ENCODE results near the gene KRTAP10-12. TPM values are rescaled to one million over a fixed set of nuclear protein-coding genes. Genes with fewer than 3 reads are reported as not detected.

KRTAP10-12 gene
- total and polyA plus RNA-seq, 2 of the 13 experiments (the other 11 are each of a cell fraction or from before 2014, with no cell fraction given), result not detected

- TF ChIP-seq ZFP1 (CRISPR knock-in tag; IDR thresholded peaks at IDR 0.05) (peak; percentile 24; the same call in 1 of the 2 replicates), SIX1 (CRISPR knock-in tag; IDR thresholded peaks at IDR 0.05; ENCODE audit: borderline replicate concordance) (no peak), ESRRA (CRISPR knock-in tag; IDR thresholded peaks at IDR 0.05; ENCODE audit: low read depth) (peak; percentile 99), GMEB2 (CRISPR knock-in tag; IDR thresholded peaks at IDR 0.05; ENCODE audit: low read depth) (no peak), JUND (CRISPR knock-in tag; IDR thresholded peaks at IDR 0.05) (peak; percentile 46; the same call in 1 of the 2 replicates), BATF2 (CRISPR knock-in tag; IDR thresholded peaks at IDR 0.05) (no peak), CSRNP2 (CRISPR knock-in tag; conservative IDR thresholded peaks at IDR 0.05; ENCODE audit: low read depth) (no peak), ZNF839 (CRISPR knock-in tag; IDR thresholded peaks at IDR 0.05; ENCODE audit: borderline replicate concordance) (no peak), HBP1 (CRISPR knock-in tag; IDR thresholded peaks at IDR 0.05; ENCODE audit: low read depth) (no peak), ZNF572 (CRISPR knock-in tag; IDR thresholded peaks at IDR 0.05) (no peak), POLR2AphosphoS2 (IDR thresholded peaks at IDR 0.05; ENCODE audit: low read depth, low read length) (no peak), REL (CRISPR knock-in tag; conservative IDR thresholded peaks at IDR 0.05) (no peak), ARID2 (CRISPR knock-in tag; IDR thresholded peaks at IDR 0.05; ENCODE audit: borderline replicate concordance) (no peak), ZNF746 (CRISPR knock-in tag; IDR thresholded peaks at IDR 0.05) (peak; percentile 47; the same call in 1 of the 2 replicates), RNF2 (conservative IDR thresholded peaks at IDR 0.05; ENCODE audit: low read depth) (0 out of 2 replicates have a peak, but pooled peaks have one; percentile 59), HES4 (CRISPR knock-in tag; IDR thresholded peaks at IDR 0.05; ENCODE audit: borderline replicate concordance) (peak; percentile 61; the same call in 1 of the 2 replicates), NONO (IDR thresholded peaks at IDR 0.05) (no peak), NONO (CRISPR knock-in tag; conservative IDR thresholded peaks at IDR 0.05) (0 out of 2 replicates have a peak, but pooled peaks have one; percentile 24), SSRP1 (CRISPR knock-in tag; IDR thresholded peaks at IDR 0.05) (no peak), GABPA (IDR thresholded peaks at IDR 0.05; ENCODE audit: low read depth, low read length) (no peak), GABPA (CRISPR knock-in tag; IDR thresholded peaks at IDR 0.05; ENCODE audit: low read depth) (no peak), PAX8 (CRISPR knock-in tag; IDR thresholded peaks at IDR 0.05; ENCODE audit: borderline replicate concordance) (no peak), GATAD1 (CRISPR knock-in tag; IDR thresholded peaks at IDR 0.05) (peak; percentile 32; the same call in 1 of the 2 replicates), ZNF619 (CRISPR knock-in tag; IDR thresholded peaks at IDR 0.05) (no peak), GLMP (CRISPR knock-in tag; IDR thresholded peaks at IDR 0.05; ENCODE audit: borderline replicate concordance) (no peak)
These were observed 3.4 kb downstream of the KRTAP10-12 start (continued) for GRCh38 chr21:44700101-44701022.
